Kidney tubule cell (primary cell): Measurements from ENCODE around the gene ZSWIM4.
"Not testable (repeated sequence)": the region's sequence is repeated elsewhere in the genome, so short reads cannot be mapped to it uniquely, and the experiment has no call there.

Experiments used
- DNase-seq: peaks from one replicate; pipeline ENCODE4 v3.0.0-alpha.2; 2018; ENCODE audit warnings: low spot score

Gene ZSWIM4

DNA sequence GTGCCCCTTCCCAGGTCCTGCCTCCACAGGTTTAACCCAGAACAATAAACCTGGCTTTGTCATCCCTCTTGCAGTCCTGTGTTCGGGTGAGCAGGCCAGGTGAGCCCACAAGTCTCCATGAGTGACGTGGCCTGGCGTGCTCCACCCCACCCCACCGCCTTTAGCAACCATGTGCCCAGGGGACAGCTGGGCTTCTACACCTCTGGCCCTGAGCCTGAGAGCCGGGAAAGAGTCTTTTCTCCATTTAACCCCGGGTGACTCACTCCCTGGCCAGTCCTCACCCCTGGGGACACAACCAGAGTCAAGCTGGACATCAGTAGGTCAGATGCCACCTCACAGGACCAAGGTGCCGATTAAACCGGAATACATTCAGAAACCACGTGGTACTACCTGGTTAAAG, 16.8 kb upstream of the ZSWIM4 start:
- no peak for DNase-seq

DNA sequence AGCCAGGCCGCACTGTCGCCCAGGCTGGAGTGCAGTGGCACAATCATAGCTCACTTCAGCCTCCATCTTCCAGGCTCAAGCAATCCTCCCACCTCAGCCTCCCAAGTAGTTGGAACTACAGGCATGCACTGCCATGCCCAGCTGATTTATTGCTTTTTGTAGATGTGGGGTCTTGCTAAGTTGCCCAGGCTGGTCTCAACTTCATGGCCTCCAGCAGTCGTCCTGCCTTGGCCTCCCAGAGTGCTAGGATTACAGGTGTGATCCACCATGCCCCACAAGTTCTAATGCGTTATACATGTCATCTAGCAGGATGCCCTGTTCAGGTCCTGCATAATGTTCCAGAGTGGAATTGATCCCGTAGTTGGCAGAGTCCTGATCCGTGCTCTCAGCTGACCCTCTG, 16.4 kb upstream of the ZSWIM4 start:
- DNase-seq = no peak

DNA sequence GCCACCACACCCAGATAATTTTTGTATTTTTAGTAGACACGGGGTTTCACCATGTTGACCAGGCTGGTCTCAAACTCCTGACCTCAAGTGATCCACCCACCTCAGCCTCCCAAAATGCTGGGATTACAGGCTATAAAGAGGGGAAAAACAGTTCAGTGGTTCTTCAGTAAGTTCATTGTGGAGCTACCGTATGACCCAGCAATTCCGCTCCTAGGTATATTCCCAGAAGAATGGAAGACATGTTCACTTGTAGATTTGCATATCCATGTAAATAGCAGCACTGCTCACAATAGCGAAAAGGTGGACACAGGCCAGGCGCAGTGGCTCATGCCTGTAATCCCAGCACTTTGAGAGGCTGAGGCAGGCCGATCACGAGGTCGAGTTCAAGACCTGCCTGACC, 15.4 kb upstream of the ZSWIM4 start:
- DNase-seq = not testable (repeated sequence)

DNA sequence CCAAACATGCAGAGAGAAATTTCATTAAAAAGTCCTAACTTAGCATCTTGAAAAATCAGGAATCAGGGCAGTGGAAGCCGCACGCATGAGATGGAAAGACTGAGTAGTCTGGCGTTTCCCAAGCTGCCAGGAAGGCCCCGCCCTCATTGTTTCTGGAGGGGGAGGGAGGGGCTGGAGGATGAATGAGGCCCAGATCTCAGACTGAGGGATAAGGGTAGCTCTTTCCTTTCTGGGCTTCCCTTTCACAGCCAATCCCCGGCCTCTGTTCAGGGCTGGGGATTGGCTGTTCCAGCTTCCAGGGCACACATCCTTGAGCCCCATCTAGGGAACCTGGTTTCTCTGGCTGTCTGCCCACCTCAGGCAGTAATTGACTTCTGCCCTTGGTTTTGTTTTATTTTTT, 13.7 kb upstream of the ZSWIM4 start:
- peak; percentile 62 for DNase-seq

DNA sequence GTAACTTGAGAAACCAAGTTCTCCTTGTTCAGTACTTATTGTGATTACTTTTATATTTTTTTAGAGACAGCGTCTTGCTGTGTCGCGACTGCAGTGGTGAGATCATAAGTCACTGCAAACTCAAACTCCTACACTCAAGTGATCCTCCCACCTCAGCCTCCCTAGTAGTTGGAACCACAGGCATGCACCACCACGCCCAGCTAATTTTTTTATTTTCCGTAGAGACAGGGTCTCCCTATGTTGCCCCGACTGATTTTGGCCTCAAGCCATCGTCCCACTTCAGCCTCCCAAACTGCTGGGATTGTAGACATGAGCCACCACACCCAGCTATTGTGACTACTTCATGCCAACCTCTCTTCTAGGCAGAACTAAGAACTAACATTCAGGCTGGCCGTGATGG, 12.7 kb upstream of the ZSWIM4 start:
- DNase-seq = no peak

DNA sequence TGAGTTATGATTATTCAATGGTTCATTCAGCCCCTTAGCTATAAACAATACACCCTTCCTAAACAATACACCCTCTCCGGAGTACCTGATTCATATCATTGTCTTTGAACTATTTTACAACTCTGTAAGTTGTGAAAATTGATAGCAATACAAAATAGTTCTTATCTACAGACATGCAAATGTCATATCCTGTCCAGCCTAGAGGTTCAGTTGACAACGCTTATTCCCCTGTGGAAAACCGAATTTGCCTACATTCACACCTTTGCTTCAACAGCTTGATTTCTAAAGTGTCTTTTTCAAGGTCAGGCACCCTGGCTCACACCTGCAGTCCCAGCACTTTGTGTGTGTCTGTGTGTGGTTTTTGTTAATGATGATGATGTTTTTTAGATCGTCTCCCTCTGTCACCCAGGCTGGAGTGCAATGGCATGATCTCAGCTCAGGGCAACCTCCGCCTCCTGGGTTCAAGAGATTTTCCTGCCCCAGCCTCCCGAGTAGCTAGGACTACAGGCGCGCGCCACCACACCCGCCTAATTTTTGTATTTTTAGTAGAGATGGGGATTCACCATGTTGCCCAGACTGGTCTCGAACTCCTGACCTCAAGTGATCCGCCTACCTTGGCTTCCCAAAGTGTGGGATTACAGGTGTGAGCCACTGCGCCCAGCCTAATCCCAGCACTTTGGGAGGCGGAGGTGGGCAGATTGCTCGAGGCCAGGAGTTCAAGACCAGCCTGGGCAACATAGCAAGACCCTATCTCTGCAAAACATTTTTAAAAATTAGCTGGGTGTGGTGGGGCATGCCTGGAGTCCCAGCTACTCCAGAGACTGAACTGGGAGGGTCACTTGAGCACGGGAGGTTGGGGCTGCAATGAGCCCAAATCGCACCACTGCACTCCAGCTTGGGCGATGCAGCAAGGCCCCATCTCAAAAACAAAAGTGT, 11.4 kb upstream of the ZSWIM4 start:
- DNase-seq = no peak

DNA sequence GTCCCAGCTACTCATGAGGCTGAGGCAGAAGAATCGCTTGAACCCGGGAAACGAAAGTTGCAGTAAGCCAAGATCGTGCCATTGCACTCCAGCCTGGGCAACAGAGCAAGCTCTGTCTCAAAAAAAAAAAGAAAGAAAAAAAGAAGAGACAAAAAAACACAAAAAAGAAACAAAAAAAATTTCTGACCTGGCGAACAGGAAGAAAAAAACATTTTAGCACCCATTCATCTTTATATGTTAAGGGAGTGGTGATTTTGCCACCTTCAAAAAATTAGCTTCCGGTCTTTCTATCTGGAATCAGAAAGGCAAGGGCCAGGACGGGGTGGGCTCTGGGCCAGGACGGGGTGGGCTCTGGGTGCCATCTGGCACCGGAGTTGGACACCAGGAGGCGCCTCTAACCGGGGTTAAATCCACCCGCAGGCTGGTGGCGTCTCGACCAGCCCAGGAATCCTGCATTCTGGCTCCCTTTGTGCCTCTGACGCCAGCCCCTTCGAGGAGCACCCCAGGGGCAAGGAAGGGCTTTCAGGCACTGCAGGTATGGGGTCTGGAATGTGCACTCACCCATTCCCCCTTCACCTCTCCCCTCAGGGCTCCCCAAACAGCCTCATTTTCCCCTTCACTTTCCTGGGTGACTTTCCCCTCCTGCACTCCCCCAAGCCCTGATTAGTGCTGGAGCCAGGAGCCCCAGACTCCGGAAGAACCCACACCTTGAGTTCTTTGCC, 10.4 kb upstream of the ZSWIM4 start:
- DNase-seq = peak; percentile 52

DNA sequence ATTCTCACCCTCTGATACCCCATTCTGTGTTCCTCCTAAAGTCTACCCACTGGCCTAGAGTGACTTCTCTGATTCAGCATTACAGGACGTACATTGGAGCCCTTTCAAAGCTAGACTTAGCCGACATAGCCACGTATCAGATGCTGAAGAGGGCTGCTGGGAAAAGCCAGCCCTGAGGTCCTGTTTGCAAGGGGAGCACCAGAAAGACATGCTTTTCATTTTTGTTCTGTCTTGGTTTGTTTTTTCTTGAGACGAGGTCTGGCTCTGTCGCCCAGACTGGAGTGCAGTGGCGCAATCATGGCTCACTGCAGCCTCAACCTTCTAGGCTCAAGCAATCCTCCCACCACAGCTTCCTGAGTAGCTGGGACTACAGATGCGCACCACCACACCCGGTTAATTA, 6.3 kb upstream of the ZSWIM4 start:
- no peak for DNase-seq

DNA sequence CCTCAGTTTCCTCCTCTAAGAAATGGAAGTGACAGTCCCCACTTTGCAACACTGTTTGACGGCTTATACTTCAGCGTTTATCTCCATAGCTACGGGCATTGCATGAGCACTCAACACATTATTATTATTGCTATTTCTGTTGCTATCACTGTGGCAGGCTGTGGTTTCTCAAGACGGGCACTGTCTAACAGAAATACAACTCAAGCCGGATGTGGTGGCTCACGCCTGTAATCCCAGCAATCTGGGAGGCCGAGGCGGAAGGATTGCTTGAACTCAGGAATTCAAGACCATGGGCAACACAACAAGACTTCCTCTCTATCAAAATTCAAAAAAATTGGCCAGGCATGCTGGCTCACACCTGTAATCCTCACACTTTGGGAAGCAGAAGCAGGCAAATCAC, 4.9 kb upstream of the ZSWIM4 start:
- DNase-seq = no peak

DNA sequence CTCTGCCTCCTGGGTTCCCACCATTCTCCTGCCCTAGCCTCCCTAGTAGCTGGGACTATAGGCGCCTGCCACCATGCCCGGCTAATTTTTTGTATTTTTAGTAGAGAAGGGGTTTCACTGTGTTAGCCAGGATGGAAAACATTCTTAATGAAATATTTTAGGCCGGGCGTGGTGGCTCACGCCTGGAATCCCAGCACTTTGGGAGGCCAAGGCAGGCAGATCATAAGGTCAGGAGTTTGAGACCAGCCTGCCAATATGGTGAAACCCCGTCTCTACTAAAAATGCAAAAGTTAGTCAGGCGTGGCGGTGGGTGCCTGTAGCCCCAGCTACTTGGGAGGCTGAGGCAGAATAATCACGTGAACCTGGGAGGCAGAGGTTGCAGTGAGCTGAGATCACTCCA, 1.9 kb upstream of the ZSWIM4 start:
- peak; percentile 40 for DNase-seq

DNA sequence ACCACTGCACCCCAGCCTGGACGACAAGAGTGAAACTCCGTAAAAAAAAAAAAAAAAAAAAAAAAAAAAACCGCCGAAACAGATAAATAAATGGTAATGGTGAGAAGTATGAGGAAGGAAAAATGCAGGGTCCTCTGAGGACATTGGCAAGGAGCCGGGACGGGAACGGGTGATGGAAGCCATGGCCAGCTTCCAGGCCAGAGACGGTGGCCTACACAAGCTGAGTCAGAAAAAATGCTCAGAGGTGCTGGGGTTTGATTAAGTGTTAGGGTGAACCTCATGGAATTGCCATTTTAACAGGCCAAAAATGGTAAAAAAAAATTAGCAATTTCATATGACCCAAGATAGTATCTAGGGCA, 866 bp upstream of the ZSWIM4 start:
- peak; percentile 89 for DNase-seq

DNA sequence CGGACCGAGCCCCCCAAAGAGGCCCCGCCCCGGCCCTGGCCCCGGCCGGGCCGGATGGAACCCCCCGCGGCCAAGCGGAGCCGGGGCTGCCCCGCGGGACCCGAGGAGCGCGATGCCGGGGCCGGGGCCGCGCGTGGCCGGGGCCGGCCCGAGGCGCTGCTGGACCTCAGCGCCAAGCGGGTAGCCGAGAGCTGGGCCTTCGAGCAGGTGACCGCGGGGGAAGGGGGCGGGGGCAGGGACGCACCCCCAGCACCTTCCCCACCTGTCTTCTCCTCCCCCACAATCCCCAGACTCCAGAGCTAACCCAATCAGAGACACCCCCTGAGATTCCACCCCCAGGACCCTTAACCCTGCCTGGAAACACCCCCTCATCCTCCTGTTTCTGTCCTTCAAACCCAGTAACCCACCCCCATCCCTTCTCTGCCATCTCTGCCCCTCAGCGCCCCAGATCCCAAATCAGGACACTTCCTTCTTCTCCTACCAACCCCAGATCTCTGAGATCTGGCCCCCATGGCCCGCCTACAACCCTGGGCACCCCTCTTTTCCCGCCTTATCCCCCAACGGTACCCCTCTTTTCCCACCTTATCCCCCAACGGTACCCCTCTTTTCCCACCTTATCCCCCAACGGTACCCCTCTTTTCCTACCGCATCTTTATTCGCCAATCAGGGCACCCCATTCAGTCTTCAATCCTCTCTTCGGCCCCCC, 505 bp downstream of the ZSWIM4 start:
- peak; percentile 73 for DNase-seq

DNA sequence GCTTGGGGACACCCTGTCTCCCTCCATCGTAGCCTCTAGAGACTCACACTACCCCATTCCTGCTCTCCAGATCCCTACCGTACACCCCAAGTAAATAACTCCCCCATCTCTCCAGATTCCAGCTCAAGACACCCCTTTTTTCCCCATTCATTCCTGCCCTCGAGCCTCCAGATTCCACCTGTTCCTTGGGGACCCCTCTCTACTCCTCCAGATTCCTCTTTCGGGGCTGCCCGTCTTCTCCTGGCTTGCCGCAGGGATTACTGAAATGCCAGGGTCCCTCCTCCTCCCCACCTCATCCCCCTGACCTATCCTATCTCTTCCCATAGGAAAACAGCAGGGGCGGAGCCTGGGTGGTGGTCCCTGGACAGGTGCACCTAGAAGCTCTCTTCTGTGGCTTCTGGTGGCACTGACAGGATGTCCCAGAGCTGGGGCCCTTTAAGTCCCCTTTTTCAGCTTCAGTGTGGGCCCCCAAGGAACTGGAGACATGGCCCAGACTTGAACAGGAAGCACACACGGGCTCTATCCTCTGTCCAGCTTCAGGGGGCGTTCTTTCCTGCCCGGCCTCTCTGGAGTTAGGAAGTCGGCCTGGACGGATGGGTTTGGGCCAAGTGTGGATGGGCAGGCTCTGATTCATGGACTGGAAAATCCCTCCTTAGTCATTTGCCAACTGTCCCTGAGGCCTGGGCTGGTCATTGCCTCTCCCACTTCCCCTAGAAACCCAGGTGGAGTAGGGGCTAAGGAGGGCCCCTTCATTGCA, 1.2 kb downstream of the ZSWIM4 start:
- peak; percentile 97 for DNase-seq

DNA sequence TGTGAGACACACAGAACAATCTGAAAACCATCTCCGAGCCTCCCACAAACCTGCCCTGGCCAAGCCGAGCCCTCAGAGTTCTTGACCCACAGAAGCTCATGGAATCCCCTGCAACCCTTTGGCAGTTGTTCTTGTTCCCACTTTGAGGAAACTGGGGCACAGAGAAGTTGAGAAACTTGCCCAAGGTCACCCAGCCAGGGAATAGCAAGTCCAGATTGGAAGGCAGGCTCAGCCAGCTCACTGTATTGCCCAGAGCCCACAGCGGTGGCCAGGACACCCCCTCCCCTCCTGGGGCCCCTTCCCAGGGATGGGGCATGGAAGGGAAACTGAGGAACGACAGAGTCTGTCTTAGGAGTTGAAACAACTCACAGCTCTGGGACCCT, 1.8 kb downstream of the ZSWIM4 start:
- no peak for DNase-seq

DNA sequence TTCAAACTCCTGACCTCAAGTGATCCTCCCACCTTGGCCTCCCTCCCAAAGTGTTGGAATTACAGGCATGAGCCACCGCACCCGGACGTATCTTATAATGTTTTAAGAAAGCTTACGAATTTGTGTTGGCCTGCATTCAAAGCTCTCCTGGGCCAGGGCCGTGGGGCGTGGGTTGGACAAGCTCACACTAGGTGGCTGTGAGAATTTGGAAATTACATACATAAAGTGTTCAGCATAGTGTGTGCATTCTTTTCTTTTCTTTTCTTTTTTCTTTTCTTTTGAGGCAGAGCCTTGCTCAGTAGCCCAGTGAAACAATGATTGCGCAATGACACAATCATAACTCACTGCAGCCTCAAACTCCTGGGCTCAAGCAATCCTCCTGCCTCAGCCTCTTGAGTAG, 2.6 kb downstream of the ZSWIM4 start:
- DNase-seq = peak; percentile 61

DNA sequence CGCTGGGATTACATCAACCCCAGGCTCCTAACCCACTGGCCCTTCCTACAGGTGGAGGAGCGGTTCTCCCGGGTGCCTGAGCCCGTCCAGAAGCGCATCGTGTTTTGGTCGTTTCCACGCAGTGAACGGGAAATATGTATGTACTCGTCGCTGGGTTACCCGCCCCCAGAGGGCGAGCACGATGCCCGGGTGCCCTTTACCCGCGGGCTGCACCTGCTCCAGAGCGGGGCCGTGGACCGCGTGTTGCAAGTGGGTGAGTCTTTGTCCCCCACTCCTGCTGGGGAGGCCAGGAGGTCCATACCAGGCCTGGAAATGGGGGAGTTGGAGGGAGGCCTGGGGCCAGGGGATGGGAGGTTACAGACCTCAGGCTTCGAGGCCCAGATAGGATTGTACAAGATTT, 4.4 kb downstream of the ZSWIM4 start:
- no peak for DNase-seq

DNA sequence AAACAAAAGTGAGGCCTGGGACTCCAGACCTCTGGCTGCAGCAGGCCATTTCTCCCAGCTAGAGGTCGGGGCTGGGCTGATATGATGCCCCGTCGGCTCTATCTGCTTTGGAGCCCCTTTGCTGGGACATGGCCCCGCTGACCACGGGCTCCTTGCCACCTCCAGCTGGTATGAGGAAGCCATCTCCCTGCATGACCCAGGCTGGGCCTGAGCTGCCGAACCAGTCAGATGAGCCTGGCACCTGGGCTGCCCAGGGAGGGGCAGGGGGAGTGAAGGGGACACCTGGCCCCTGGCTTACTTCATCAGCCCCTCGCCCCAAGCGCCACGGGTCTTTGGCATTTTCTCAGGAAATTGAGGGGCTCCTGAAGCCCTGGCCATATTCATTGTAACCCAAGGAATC, 7.8 kb downstream of the ZSWIM4 start:
- DNase-seq = no peak

DNA sequence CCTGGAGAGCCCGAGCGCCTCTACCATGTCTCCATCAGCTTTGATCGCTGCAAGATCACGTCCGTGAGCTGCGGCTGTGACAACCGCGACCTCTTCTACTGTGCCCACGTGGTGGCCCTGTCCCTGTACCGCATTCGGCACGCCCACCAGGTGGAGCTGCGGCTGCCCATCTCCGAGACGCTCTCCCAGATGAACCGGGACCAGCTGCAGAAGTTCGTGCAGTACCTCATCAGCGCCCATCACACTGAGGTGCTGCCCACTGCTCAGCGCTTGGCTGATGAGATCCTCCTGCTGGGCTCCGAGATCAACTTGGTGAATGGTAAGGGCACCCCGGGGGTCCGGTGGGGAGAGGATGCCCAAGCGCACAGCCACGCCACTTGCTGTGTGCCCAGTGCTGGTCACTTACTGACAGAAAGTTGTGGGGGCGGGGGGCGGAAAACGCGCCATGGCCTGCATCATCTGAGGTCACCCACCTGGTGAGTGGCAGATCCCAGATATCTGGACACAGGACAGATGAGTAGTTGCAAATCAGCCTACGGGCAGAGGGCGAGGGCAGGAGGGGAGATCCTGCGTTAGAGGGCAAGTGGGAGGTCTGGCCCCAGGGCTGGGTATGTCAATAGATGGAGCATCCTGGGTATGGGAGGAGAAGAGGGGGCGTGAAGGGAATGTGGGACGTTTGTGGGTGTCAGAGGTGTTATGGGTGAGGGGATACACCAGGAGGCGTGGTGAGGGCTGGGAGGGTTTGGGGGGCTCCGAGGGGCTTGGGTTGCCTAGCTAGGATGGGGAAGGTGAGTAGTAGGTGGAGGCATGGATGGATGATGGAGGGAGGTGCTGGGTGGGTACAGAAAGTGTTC, 9.8 kb downstream of the ZSWIM4 start:
- DNase-seq = no peak

DNA sequence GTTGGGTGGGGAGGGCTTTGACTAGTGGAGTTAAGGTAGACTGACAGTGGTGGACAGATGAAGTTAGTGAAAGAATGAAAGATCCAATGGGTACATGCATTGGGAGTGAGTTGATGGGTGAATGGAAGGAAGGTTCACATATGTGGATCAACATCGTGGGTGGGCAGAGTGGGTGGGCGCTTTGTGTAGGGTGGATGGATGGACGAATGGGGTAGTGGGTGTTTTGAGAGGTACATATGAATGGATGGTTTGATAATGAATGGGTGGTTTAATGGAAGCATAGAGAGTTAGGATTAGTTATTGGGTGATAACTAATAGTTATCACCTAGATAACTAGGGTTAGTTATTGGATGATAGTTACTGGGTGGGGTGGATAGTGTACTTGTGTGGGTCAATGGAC, 11.5 kb downstream of the ZSWIM4 start:
- no peak for DNase-seq

DNA sequence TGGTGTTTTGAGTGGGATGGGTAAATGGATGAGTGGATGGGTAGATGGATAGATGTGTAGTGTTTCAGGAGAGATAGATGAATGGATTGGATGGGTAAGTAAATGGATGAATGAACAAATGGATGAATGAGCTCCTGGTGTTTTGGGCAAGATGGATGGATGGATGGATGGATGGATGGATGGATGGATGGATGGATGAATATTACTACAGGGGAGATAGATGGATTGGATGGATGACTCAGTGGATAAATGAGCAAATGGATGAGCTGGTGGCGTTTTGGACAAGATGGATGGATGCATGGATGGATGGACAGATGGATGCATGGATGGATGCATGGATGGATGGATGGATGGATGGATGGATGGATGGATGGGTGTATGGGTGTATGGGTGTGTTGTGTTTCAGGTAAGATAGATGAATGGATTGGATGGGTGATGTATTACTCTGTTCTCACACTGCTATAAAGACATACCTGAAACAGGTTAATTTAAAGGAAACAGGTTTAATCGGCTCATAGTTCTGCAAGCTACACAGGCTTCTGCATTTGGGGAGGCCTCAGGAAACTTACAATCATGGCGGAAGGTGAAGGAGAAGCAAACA, 12.3 kb downstream of the ZSWIM4 start:
- DNase-seq = no peak

DNA sequence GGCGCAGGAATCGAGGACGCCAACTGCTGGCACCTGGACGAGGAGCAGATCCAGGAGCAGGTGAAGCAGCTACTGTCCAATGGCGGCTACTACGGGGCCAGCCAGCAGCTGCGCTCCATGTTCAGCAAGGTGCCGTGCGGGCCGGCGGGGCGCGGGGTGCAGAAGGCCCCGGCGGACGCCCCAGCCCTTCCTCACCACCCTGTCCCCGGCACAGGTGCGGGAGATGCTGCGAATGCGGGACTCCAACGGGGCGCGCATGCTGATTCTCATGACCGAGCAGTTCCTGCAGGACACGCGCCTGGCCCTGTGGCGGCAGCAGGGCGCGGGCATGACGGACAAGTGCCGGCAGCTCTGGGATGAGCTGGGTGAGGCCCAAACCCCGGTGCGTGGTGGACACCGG, 13.6 kb downstream of the ZSWIM4 start:
- DNase-seq = no peak
